ENCODE results near the gene GTPBP2.
"Not testable (repeated sequence)": the region's sequence is repeated elsewhere in the genome, so short reads cannot be mapped to it uniquely, and the experiment has no call there.

Gene GTPBP2

GRCh38 chr6:43623880-43624785, 4.9 kb downstream of the GTPBP2 start:
- no peak for FAIRE-seq

GRCh38 chr6:43622541-43622940, 6.5 kb downstream of the GTPBP2 start:
- no peak for FAIRE-seq

- no peak for FAIRE-seq
Measured at GRCh38 chr6:43621836-43622180, 7.3 kb downstream of the GTPBP2 start.

GRCh38 chr6:43621078-43621835, 7.8 kb downstream of the GTPBP2 start:
- FAIRE-seq, result no peak

GRCh38 chr6:43616725-43617472, 12.2 kb downstream of the GTPBP2 start:
- no peak for FAIRE-seq

- FAIRE-seq, result no peak
Measured at GRCh38 chr6:43614396-43614730, 14.7 kb downstream of the GTPBP2 start.

GRCh38 chr6:43613721-43614395, 15.2 kb downstream of the GTPBP2 start:
- no peak for FAIRE-seq

GRCh38 chr6:43610431-43610830, 18.6 kb downstream of the GTPBP2 start:
- FAIRE-seq, result no peak

GRCh38 chr6:43609402-43609801, 19.7 kb downstream of the GTPBP2 start:
- FAIRE-seq, result no peak

GRCh38 chr6:43608807-43609206, 20.3 kb downstream of the GTPBP2 start:
- FAIRE-seq, result no peak

GRCh38 chr6:43608310-43608763, 20.7 kb downstream of the GTPBP2 start:
- FAIRE-seq, result no peak

- FAIRE-seq, result no peak
Measured at GRCh38 chr6:43606019-43606418, 23.0 kb downstream of the GTPBP2 start.

GRCh38 chr6:43604174-43604573, 24.9 kb downstream of the GTPBP2 start:
- no peak for FAIRE-seq

- no peak for FAIRE-seq
Measured at GRCh38 chr6:43600595-43600994, 28.5 kb downstream of the GTPBP2 start.

- no peak for FAIRE-seq
Measured at GRCh38 chr6:43593938-43594337, 35.1 kb downstream of the GTPBP2 start.

GRCh38 chr6:43589564-43589963, 39.5 kb downstream of the GTPBP2 start:
- FAIRE-seq, result not testable (repeated sequence)

GRCh38 chr6:43588194-43588593, 40.9 kb downstream of the GTPBP2 start:
- FAIRE-seq, result no peak

- no peak for FAIRE-seq
Measured at GRCh38 chr6:43584892-43585570, 44.0 kb downstream of the GTPBP2 start.

GRCh38 chr6:43582911-43583310, 46.2 kb downstream of the GTPBP2 start:
- FAIRE-seq, result no peak

- FAIRE-seq, result no peak
Measured at GRCh38 chr6:43579171-43579570, 49.9 kb downstream of the GTPBP2 start.

- no peak for FAIRE-seq
Measured at GRCh38 chr6:43578748-43579147, 50.3 kb downstream of the GTPBP2 start.

Data from endometrium (tissue), 2 donors.